Left lung (tissue), 14 donors: ENCODE data around the gene KHDC1. TPM values are rescaled to one million over a fixed set of nuclear protein-coding genes. Genes with fewer than 3 reads are reported as not detected.
"Not testable (repeated sequence)": the region's sequence is repeated elsewhere in the genome, so short reads cannot be mapped to it uniquely, and the experiment has no call there.

Source experiments
- ATAC-seq: fragments of 200-7000 bp; cut with Tn5 transposase; one replicate; pipeline ENCODE4 v1.9.1; 2020; ENCODE audit warnings: moderate library complexity
- DNase-seq, 4 donors: peaks; one replicate each; pipeline ENCODE4 v3.0.0-alpha.2; 2013 to 2020
- H3K27ac ChIP-seq, 2 donors: fragments of 200-600 bp; sonication (generic) in 1 of 2; one replicate each; pipeline versions ENCODE4 v1.5.0 to v1.8.0; 2020 to 2021
- H3K27me3 ChIP-seq, 2 donors: fragments of 200-600 bp; sonication (generic) in 1 of 2; one replicate each; pipeline versions ENCODE4 v1.5.0 to v1.8.0; 2020 to 2021
- H3K36me3 ChIP-seq, 2 donors: fragments of 200-600 bp; sonication (generic) in 1 of 2; one replicate each; pipeline versions ENCODE4 v1.5.0 to v1.8.0; 2020 to 2021
- H3K4me1 ChIP-seq, 2 donors: fragments of 200-600 bp; one replicate each; pipeline ENCODE4 v1.8.0; 2021
- H3K4me3 ChIP-seq, 2 donors: fragments of 200-600 bp; sonication (generic) in 1 of 2; one replicate each; pipeline versions ENCODE4 v1.5.0 to v1.8.0; 2020 to 2021; ENCODE audit warnings: mild to moderate bottlenecking in 1 of 2
- H3K9me3 ChIP-seq, 2 donors: fragments of 200-600 bp; sonication (generic) in 1 of 2; one replicate each; pipeline versions ENCODE4 v1.5.0 to v1.8.0; 2020 to 2021
- intact Hi-C, 2 donors: fragments of 100-400 bp; cut with DNase I; formaldehyde crosslinking; loops; one replicate each; pipeline versions ENCODE4 v1.11.2 to v1.14.2; 2022
- long read RNA-seq, 12 donors: library from polyadenylated mRNA in 2 of 12; unstranded in 2 of 12; transcript quantifications; one replicate each; pipeline ENCODE4 v2.0.0 and lab custom pipeline, GENCODE V29; 2019 to 2026
- polyA plus RNA-seq, 6 donors: library from polyadenylated mRNA; unstranded; fragments of 120-200 nt; gene quantifications; one replicate each; pipeline ENCODE4 v1.2.1, GENCODE V29; 2013; ENCODE audit not compliant: insufficient read length in 6 of 6
- total RNA-seq, 2 donors: library from RNA; stranded (reverse); fragmentation: NEBNext Ultra II Directional; extraction: Animal tissue kit (Norgen Biotek cat#: 25700); gene quantifications; one replicate each; pipeline ENCODE4 v1.2.1, GENCODE V29; 2021
- TF ChIP-seq, protein P1 (sequence below), 2 donors: fragments of 200-600 bp; sonication (generic) in 1 of 2; IDR thresholded peaks; one replicate each; pipeline versions ENCODE4 v1.5.0 to v1.8.0; 2021; ENCODE audit warnings: antibody characterized with exemption in 2 of 2
- donor health status: DM: no; HTN: yes; CAD: no.
- donor health status: DM: no; HTN: no; CAD: no.

Gene KHDC1
- total RNA-seq, result 1 to 10 TPM; 1.9 to 2.4 TPM
- 10 to 100 TPM; 11.7 to 13.5 (median 12.4) TPM for polyA plus RNA-seq
- long read RNA-seq, donor 1, partial matches to known transcripts, result 11 of 17 reads
- long read RNA-seq, donor 1, other reads (novel, unspliced or antisense), result 5 of 17 reads
- long read RNA-seq, donor 2, partial matches to known transcripts, result 0 of 3 reads
- long read RNA-seq, donor 2, other reads (novel, unspliced or antisense), result 0 of 3 reads
- long read RNA-seq, donor 3, partial matches to known transcripts, result 6 of 8 reads
- long read RNA-seq, donor 3, other reads (novel, unspliced or antisense), result 0 of 8 reads
- long read RNA-seq, donor 4, partial matches to known transcripts, result 1 of 9 reads
- long read RNA-seq, donor 4, other reads (novel, unspliced or antisense), result 7 of 9 reads
- long read RNA-seq, donor 5, partial matches to known transcripts, result 0 of 1 reads
- long read RNA-seq, donor 5, other reads (novel, unspliced or antisense), result 0 of 1 reads
- long read RNA-seq, donor 6, partial matches to known transcripts, result 0 of 4 reads
- long read RNA-seq, donor 6, other reads (novel, unspliced or antisense), result 0 of 4 reads
- long read RNA-seq, donor 7, result 0 reads
- long read RNA-seq, donor 8, partial matches to known transcripts, result 0 of 3 reads
- long read RNA-seq, donor 8, other reads (novel, unspliced or antisense), result 0 of 3 reads
- long read RNA-seq, donor 9, result 0 reads
- long read RNA-seq, donor 10, partial matches to known transcripts, result 0 of 5 reads
- long read RNA-seq, donor 10, other reads (novel, unspliced or antisense), result 4 of 5 reads
- long read RNA-seq, donor 11, partial matches to known transcripts, result 22 of 30 reads
- long read RNA-seq, donor 11, other reads (novel, unspliced or antisense), result 0 of 30 reads
- long read RNA-seq, donor 12, partial matches to known transcripts, result 0 of 4 reads
- long read RNA-seq, donor 12, other reads (novel, unspliced or antisense), result 0 of 4 reads

- peak; percentile 33 to 85 (median 75) for DNase-seq
- H3K36me3 ChIP-seq, result no peaks in the 10 kb centered on the region
- peak within 1 kb of the TSS; percentile 53 to 55 for H3K27ac ChIP-seq
- ATAC-seq, result peak; percentile 88
- peaks cover 6 to 10% of the 10 kb centered on the region in 2 donors for H3K4me1 ChIP-seq
- H3K4me3 ChIP-seq, result peak within 1 kb of the TSS; percentile 44 to 59
- TF ChIP-seq, protein P1, sequence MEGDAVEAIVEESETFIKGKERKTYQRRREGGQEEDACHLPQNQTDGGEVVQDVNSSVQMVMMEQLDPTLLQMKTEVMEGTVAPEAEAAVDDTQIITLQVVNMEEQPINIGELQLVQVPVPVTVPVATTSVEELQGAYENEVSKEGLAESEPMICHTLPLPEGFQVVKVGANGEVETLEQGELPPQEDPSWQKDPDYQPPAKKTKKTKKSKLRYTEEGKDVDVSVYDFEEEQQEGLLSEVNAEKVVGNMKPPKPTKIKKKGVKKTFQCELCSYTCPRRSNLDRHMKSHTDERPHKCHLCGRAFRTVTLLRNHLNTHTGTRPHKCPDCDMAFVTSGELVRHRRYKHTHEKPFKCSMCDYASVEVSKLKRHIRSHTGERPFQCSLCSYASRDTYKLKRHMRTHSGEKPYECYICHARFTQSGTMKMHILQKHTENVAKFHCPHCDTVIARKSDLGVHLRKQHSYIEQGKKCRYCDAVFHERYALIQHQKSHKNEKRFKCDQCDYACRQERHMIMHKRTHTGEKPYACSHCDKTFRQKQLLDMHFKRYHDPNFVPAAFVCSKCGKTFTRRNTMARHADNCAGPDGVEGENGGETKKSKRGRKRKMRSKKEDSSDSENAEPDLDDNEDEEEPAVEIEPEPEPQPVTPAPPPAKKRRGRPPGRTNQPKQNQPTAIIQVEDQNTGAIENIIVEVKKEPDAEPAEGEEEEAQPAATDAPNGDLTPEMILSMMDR (IDR thresholded peaks at IDR 0.05), result no peak
- H3K27me3 ChIP-seq, result no peaks in the 10 kb centered on the region
- intact Hi-C loops, result no loop called here
- no peaks in the 10 kb centered on the region for H3K9me3 ChIP-seq
Observed at GRCh38 chr6:73262671-73263569, at the start of gene KHDC1. KHDC1 (minus strand) TSS chr6:73263196; CDS start chr6:73242517, 20,679 bp downstream.

- Histone ChIP-seq H3K4me3 (peak overlapping the region; percentile 59 to 61), H3K27me3 (peaks cover 13 to 43% of the 10 kb centered on the region in 2 donors), H3K4me1 (peaks cover 0 to 15% of the 10 kb centered on the region in 2 donors)
- DNase-seq, H3K27ac ChIP-seq, intact Hi-C loops, H3K36me3 ChIP-seq, ATAC-seq, H3K9me3 ChIP-seq: not testable (repeated sequence)
Observed at GRCh38 chr6:73310503-73310845, 47.5 kb upstream of the KHDC1 start.

- Histone ChIP-seq H3K27me3 (peaks cover 7 to 38% of the 10 kb centered on the region in 2 donors), H3K9me3 (no peaks in the 10 kb centered on the region), H3K27ac (peak overlapping the region in 1 of 2 donors; percentile 69), H3K4me1 (peaks cover 0 to 15% of the 10 kb centered on the region in 2 donors), H3K36me3 (no peaks in the 10 kb centered on the region), H3K4me3 (peak overlapping the region; percentile 59 to 61)
- DNase-seq (peak; percentile 71 to 93 (median 74)), ATAC-seq (peak; percentile 98)
- TF ChIP-seq, protein P1 (IDR thresholded peaks at IDR 0.05), result peak; percentile 15 to 16
- intact Hi-C loops, result no loop called here
Observed at GRCh38 chr6:73309785-73310502, 46.9 kb upstream of the KHDC1 start.

DNA sequence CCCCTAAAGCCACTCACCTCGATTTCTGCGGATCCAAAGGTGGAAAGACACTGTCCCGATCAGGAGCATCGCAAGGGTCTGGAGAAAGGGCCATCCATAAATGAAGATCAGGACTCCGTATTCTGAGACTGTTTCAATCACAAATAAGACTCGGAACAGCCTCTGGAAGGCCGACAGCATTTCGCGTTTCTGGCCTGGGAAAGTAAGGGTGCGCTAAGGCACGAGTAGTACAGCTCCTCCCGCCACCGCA, 46.5 kb upstream of the KHDC1 start:
- H3K36me3 ChIP-seq, result no peaks in the 10 kb centered on the region
- TF ChIP-seq, protein P1 (IDR thresholded peaks at IDR 0.05), result no peak
- H3K27me3 ChIP-seq, result peaks cover 3 to 33% of the 10 kb centered on the region in 2 donors
- DNase-seq, result no peak
- peak; percentile 80 for ATAC-seq
- H3K27ac ChIP-seq, result peak overlapping the region in 1 of 2 donors; percentile 69
- no peaks in the 10 kb centered on the region for H3K9me3 ChIP-seq
- intact Hi-C loops, result no loop called here
- peak overlapping the region; percentile 59 to 61 for H3K4me3 ChIP-seq
- peaks cover 0 to 15% of the 10 kb centered on the region in 2 donors for H3K4me1 ChIP-seq
